GM12875 (cell line): ENCODE measurements around the gene P2RY12.

Source experiments
- H3K4me3 ChIP-seq: one replicate; pipeline ENCODE4 v1.5.1; 2011; ENCODE audit warnings: low read depth, low read length, control low read depth
- CTCF ChIP-seq: IDR thresholded peaks from 2 replicates; pipeline ENCODE4 v1.5.1; 2011; ENCODE audit warnings: low read depth, mild to moderate bottlenecking, control low read depth, inconsistent platforms, low read length, moderate library complexity, borderline replicate concordance; ENCODE audit not compliant: insufficient read depth

Gene P2RY12

GRCh38 chr3:151305060-151305774, 79.3 kb downstream of the P2RY12 start:
- H3K4me3 ChIP-seq = no peak overlapping the region
- TF ChIP-seq CTCF = no peak

GRCh38 chr3:151303751-151304150, 80.8 kb downstream of the P2RY12 start:
- no peak for TF ChIP-seq CTCF
- H3K4me3 ChIP-seq = no peak overlapping the region

GRCh38 chr3:151301787-151302186, 82.8 kb downstream of the P2RY12 start:
- H3K4me3 ChIP-seq = no peak overlapping the region
- TF ChIP-seq CTCF = no peak

- no peak for TF ChIP-seq CTCF
- no peak overlapping the region for H3K4me3 ChIP-seq
Measured at GRCh38 chr3:151300539-151300938, 84.0 kb downstream of the P2RY12 start.

- TF ChIP-seq CTCF = no peak
- no peak overlapping the region for H3K4me3 ChIP-seq
Measured at GRCh38 chr3:151299006-151299405, 85.5 kb downstream of the P2RY12 start.

- TF ChIP-seq CTCF = no peak
- no peak overlapping the region for H3K4me3 ChIP-seq
Measured at GRCh38 chr3:151297429-151297828, 87.1 kb downstream of the P2RY12 start.

- no peak for TF ChIP-seq CTCF
Measured at GRCh38 chr3:151296226-151296625, 88.3 kb downstream of the P2RY12 start.

More at GRCh38 chr3:151296226-151296625, 88.3 kb downstream of the P2RY12 start:
- no peak overlapping the region for H3K4me3 ChIP-seq
